HG03558 (cell line): Measurements from ENCODE around the gene GOLGB1.

Experiments
- ATAC-seq: cut with Tn5 transposase; IDR thresholded peaks from one replicate; pipeline ENCODE4 v1.9.1; 2021; ENCODE audit warnings: moderate number of reproducible peaks; ENCODE audit not compliant: unreplicated experiment; ENCODE audit errors: extremely low read depth

The GOLGB1 gene

DNA sequence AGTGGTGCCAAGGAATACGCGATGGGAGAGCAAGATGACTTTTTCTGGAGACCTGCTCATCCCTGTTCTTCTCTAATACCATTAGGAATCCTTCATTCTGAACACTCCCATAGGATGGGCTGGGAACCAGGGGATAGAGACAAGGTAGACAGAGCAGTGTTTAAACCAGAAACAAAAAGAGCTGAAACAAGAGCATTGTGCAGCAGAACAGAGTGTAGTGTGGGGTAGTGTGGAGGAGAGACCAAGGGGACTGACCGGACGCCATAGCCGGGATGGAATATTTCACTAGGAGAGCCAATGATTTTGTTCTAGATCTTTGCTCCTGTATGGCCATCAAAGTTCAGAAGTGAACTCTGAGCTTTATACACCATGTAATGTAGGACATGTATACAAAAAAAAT lies 104.5 kb downstream of the GOLGB1 start:
- ATAC-seq: no peak

DNA sequence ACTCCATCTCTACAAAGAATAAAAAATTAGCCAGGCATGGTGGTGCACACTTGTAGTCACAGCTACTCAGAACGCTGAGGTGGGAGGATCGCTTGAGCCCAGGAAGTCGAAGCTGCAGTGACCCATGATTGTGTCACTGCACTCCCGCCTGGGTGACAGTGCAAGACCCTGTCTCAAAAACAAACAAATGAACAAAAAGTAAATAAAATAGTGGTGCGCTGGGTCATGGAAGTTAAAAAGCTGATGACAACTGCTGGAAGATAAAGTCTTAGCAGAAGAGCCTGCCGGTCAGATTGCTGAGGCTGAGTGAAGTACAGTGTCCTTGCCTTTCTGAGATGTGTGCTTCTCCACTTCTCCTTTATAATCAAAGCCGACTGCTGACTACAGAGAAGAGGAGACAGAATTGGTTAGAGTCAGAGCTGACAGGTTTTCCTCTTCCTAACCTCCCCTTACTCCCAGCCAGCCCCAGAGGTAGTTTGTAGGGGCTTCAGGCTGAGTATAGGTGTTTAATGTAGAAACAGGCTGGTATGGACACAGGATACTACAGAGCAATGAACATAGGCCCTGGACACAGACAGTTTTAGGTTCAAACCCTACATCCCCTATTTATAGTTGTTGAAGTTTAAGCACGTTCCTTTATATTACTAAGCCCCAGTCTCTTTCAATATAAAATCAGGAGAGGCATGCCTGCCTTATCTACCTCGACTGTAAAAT lies 106.8 kb downstream of the GOLGB1 start:
- ATAC-seq: no peak

DNA sequence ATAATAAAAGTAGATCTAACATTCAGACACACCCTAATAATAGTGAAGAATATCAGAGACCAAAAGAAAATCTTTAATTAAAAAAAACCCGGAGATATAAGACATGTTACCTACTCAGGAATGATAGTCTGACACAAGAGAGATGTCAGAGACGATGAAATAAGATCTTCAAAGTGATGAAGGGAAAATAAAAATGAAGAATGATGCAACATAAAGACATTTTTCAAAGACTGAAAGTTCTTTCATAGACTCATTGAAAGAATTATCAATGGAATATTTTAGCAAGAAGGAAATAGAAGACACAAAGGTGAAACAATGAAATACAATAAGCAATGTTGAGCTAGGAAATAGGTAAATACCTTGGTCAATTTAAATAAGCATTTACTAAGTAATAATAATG lies 108.4 kb downstream of the GOLGB1 start:
- no peak for ATAC-seq

DNA sequence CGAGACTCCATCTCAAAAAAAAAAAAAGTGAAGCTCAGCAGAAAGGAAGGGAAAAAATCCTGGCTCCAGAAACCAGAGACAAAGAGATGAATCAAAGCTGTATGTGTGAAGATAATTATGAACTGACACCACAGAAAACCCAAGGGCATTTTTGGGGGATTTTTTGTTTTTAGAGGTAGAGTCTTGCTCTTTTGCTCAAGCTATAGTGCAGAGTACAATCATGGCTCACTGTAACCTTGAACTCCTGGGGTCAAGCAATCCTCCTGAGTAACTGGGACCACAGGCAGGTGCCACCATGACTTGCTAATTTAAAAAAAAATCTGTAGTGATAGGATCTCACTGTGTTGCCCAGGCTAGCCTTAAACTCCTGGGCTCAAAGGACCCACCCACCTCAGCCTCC lies 111.6 kb downstream of the GOLGB1 start:
- no peak for ATAC-seq

DNA sequence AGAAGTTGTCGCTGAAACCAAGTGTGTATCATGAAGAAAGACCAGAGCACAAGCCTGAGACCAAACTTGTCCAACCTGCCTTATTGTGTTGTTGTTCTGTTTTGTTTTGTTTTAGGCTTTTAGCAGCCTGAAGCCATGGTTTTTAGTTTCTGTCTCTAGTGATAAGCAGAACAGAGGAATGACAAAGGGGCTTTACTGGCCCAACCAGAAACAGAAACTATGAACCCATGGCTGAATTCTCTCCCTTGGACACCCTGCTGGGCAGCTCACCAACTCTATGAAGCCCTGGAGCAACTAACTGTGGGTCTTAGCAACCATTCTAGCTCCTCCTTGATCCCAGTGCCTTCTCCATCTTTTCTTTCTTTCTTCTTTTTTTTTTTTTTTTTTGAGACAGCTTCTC lies 119.2 kb downstream of the GOLGB1 start:
- ATAC-seq: no peak

DNA sequence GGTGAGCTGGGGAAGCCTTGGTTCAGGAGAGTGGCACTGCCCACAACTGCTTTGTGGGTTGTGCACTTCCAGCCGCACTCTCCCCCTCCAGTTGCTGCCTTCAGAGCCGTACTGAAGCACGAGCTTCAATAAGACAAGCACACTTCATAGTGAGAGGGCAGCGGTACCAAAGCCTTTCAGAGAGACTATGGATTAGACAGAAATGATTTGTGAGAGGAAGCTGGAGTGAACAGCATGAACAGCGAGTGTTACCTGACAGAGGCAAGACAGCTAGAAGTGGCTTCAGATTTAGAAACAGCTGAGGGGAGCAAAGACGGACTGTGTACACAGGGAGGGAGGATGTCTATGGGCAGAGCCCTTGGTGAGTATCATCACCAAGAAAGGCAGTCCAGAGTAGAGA lies 119.9 kb downstream of the GOLGB1 start:
- no peak for ATAC-seq

DNA sequence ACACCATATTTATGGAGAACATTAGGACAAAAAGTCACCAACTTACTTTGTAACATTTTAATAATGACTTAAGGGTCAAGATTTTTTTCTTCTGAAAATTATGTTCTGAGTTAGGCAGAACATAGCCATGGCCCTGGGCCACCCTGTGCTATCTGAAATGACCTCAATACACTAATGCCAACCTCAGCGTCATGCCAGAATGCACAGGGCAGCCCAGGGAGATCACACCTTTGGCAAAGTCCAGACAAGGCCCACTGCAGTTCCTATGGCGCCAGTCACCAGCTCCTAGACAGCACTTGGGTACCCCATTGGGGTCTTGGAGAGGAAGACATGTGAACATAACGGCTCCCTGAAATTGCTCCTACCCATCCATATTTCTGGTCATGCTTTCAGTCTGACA lies 121.9 kb downstream of the GOLGB1 start:
- no peak for ATAC-seq

DNA sequence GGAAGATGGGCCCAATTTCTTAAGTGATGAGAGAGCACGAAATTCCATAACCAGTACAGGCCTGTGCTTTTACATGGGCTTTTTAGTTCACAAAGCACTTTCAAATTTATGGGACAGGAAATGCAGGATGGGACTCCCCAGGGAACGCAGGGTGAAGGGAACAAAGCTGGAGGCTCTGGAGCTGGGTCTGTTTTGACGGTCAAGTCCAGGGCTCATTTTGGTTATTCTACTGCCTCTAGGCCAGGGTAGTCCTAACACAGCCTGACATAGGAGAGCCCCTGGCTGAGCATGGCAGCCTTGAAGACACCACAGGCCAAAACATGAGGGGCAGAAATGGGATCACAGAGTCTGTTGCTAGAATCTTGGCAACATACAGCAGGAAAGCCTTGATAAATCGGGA lies 122.3 kb downstream of the GOLGB1 start:
- ATAC-seq: no peak

DNA sequence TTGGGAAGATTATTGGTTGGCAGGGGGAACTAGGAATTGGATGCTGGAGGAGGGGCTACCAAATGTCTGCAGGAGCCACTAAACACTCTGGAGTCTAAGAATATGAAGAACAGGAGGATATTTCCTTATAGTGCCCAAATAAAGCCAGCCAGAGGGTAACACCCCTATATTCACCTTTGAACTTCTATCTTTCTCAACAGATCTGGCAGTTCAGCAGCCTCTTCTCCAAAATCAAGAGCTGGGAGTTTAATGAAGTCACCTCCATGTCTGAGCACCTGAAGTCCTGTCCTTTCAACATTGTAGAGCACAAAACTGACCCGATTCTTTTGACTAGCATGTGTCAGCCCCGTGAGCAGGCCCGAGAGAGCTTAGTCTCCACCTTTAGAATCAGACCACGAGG lies 123.0 kb downstream of the GOLGB1 start:
- no peak for ATAC-seq

DNA sequence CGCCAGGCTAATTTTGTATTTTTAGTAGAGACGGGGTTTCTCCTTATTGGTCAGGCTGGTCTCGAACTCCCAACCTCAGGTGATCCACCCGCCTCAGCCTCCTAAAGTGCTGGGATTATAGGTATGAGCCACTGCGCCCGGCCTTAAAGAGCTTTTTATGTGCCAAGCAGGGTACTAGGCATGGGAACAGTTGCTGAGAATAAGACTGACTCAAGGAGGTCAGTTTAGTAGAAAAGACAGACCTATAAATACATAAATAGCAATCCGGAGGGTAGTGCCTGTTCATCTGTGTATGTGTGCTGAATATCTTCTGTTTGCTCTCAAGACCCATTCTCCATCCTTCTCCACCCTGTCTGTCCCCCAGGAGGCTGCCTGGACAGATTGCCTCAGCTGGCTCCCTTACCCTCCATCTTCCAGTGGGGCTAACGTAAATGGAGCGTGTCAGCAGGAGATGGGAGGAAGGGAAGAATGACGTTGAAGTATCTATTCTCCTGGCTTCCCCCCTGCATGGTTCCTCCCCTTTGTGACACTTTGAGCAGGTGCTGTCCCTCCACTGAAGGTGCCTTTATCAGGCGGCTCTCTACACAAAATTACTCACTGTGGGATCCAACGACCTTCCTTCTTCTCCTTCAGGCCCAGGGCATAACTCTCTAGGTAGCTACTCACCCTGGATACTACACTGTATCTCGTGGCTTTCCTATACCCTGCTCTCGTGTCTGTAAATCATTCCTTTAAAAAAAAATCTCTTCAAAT lies 125.2 kb downstream of the GOLGB1 start:
- no peak for ATAC-seq

DNA sequence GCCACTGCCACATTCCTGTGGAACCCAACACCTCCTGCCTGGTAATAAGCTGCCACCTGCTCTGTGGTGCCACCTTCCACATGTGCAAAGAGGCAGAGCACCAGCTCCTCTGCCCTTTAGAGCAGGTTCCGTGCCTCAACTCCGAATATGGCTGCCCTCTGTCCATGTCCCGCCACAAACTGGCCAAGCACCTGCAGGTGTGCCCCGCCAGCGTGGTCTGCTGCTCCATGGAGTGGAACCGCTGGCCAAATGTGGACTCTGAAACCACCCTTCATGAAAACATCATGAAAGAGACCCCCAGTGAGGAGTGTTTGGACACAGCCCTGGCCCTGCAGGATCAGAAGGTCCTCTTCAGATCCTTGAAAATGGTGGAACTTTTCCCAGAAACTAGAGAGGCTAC lies 128.1 kb downstream of the GOLGB1 start:
- no peak for ATAC-seq

DNA sequence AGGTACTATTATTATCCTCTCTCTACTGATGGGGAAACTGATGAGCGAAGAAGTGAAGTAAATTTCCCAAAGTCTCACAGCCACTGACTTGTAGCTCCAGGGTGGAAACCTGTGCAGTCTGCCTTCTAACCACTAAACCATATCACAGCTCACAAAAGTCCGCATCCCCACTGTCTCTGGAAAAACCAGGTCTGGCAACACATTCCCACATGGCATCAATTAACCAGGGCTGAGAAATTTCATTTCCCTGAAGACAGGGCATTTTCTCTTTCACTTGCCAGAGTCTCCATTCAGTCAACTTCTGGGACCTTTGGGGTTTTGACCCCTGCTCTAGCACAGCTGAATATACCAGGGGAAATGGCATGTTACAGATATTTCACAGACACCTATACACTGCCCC lies 129.8 kb downstream of the GOLGB1 start:
- no peak for ATAC-seq
